IMR-90 (cell line): Measurements from ENCODE around the gene HPRT1. TPM values are rescaled to one million over a fixed set of nuclear protein-coding genes. Genes with fewer than 3 reads are reported as not detected.

Experiments
- ATAC-seq: fragments of 200-7000 bp; cut with Tn5 transposase; 2 replicates; pipeline ENCODE4 v1.9.1; 2020; ENCODE audit warnings: low read depth, mild to moderate bottlenecking, moderate library complexity
- BruUV-seq: library from RNA; stranded (reverse); fragments of 400-500 nt; replicated peaks from 2 replicates; lab custom pipeline; 2021; lab: Mats Ljungman, UMichigan
- CTCF ChIA-PET: fragments of 300-600 bp; formaldehyde crosslinking; extraction: SDS; loops from one replicate; lab custom pipeline; 2021; ENCODE audit warnings: antibody characterized with exemption; lab: Yijun Ruan, JAX
- POLR2A ChIA-PET: fragments of 300-600 bp; sonication (Branson Sonifier 250); formaldehyde crosslinking; loops from one replicate; lab custom pipeline; 2022; ENCODE audit warnings: antibody characterized with exemption; ENCODE audit not compliant: unreplicated experiment; lab: Charles Lee
- DNase-seq: peaks from one replicate; pipeline ENCODE4 v3.0.0; 2013
- H2AFZ ChIP-seq: replicated peaks from 2 replicates; pipeline ENCODE3; 2013; ENCODE audit warnings: low read length, mild to moderate bottlenecking; ENCODE audit not compliant: poor library complexity
- H2AK5ac ChIP-seq: 2 replicates; pipeline ENCODE4 v1.6.1; 2013; ENCODE audit warnings: low read depth, low read length, inconsistent platforms
- H2AK9ac ChIP-seq: replicated peaks from 2 replicates; pipeline ENCODE3; 2013; ENCODE audit warnings: mild to moderate bottlenecking, low read depth, low read length, moderate library complexity; ENCODE audit not compliant: poor library complexity
- H2BK120ac ChIP-seq: 2 replicates; pipeline ENCODE4 v1.6.1; 2013; ENCODE audit warnings: low read depth, low read length, inconsistent platforms
- H2BK15ac ChIP-seq: 3 replicates; pipeline ENCODE4 v1.6.1; 2013; ENCODE audit warnings: low read depth, low read length, inconsistent platforms
- H2BK20ac ChIP-seq: 2 replicates; pipeline ENCODE4 v1.6.1; 2013; ENCODE audit warnings: low read depth, mild to moderate bottlenecking, inconsistent platforms, low read length, moderate library complexity
- H2BK5ac ChIP-seq: 2 replicates; pipeline ENCODE4 v1.6.1; 2013; ENCODE audit warnings: mild to moderate bottlenecking, low read depth, low read length, inconsistent platforms; ENCODE audit not compliant: poor library complexity, severe bottlenecking
- H3K14ac ChIP-seq: replicated peaks from 2 replicates; pipeline ENCODE4 v1.6.1; 2013; ENCODE audit warnings: low read depth, low read length, inconsistent platforms
- H3K18ac ChIP-seq: 2 replicates; pipeline ENCODE4 v1.6.1; 2013; ENCODE audit warnings: low read depth, low read length, control low read depth
- H3K23ac ChIP-seq: 2 replicates; pipeline ENCODE4 v1.6.1; 2013; ENCODE audit warnings: low read depth, low read length, inconsistent platforms
- H3K27ac ChIP-seq: 2 replicates; pipeline ENCODE4 v1.5.1; 2013; ENCODE audit warnings: mild to moderate bottlenecking, control low read depth, low read length; ENCODE audit not compliant: insufficient read depth
- H3K27me3 ChIP-seq: 2 replicates; pipeline ENCODE4 v1.6.1; 2013; ENCODE audit warnings: low read length; ENCODE audit not compliant: control insufficient read depth, insufficient read depth
- H3K36me3 ChIP-seq: 2 replicates; pipeline ENCODE4 v1.6.1; 2013; ENCODE audit warnings: low read length, mixed read lengths; ENCODE audit not compliant: control insufficient read depth, insufficient read depth
- H3K4ac ChIP-seq: 2 replicates; pipeline ENCODE4 v1.6.1; 2013; ENCODE audit warnings: low read depth, low read length, inconsistent platforms
- H3K4me1 ChIP-seq: 2 replicates; pipeline ENCODE4 v1.6.1; 2013; ENCODE audit warnings: low read length, mixed read lengths; ENCODE audit not compliant: control insufficient read depth, insufficient read depth
- H3K4me2 ChIP-seq: 2 replicates; pipeline ENCODE4 v1.6.1; 2013; ENCODE audit warnings: low read depth, mild to moderate bottlenecking, control low read depth, low read length, moderate library complexity
- H3K4me3 ChIP-seq: 2 replicates; pipeline ENCODE4 v1.5.1; 2013; ENCODE audit warnings: low read depth, mild to moderate bottlenecking, control low read depth, low read length, moderate library complexity; ENCODE audit not compliant: insufficient read depth
- H3K56ac ChIP-seq: 2 replicates; pipeline ENCODE4 v1.6.1; 2013; ENCODE audit warnings: low read length, inconsistent platforms; ENCODE audit not compliant: insufficient read depth; ENCODE audit errors: extremely low read depth
- H3K79me1 ChIP-seq, 2 experiments: 2 replicates each; pipeline ENCODE4 v1.6.1; 2013; ENCODE audit warnings: low read length in 2 of 2, inconsistent platforms in 1 of 2, low read depth in 1 of 2
- H3K9ac ChIP-seq: 2 replicates; pipeline ENCODE4 v1.6.1; 2013; ENCODE audit warnings: low read depth, low read length, control low read depth
- H3K9me1 ChIP-seq: 2 replicates; pipeline ENCODE4 v1.6.1; 2013; ENCODE audit warnings: low read length, inconsistent platforms; ENCODE audit not compliant: insufficient read depth
- H3K9me3 ChIP-seq: 2 replicates; pipeline ENCODE4 v1.6.1; 2013; ENCODE audit warnings: low read length; ENCODE audit not compliant: control insufficient read depth, insufficient read depth
- H4K20me1 ChIP-seq: 2 replicates; pipeline ENCODE4 v1.6.1; 2013; ENCODE audit warnings: low read length, inconsistent platforms; ENCODE audit not compliant: insufficient read depth
- H4K5ac ChIP-seq: 2 replicates; pipeline ENCODE4 v1.6.1; 2013; ENCODE audit warnings: mild to moderate bottlenecking, low read depth, low read length, control low read depth
- H4K8ac ChIP-seq, 2 experiments: 2 replicates each; pipeline ENCODE4 v1.6.1; 2013; ENCODE audit warnings: low read depth in 2 of 2, low read length in 2 of 2, control low read depth in 1 of 2, inconsistent platforms in 1 of 2
- H4K91ac ChIP-seq: 2 replicates; pipeline ENCODE4 v1.6.1; 2013; ENCODE audit warnings: low read depth, low read length, inconsistent platforms; ENCODE audit not compliant: insufficient read depth
- BHLHE40 ChIP-seq: fragments of 150-350 bp; IDR thresholded peaks from 2 replicates; pipeline ENCODE4 v1.6.1; 2016; ENCODE audit warnings: mild to moderate bottlenecking, low read depth, low read length
- CEBPB ChIP-seq: IDR thresholded peaks from 2 replicates; pipeline ENCODE4 v1.6.1; 2012; ENCODE audit warnings: low read depth, low read length, improper control_type of control experiment
- CHD1 ChIP-seq: IDR thresholded peaks from 2 replicates; pipeline ENCODE4 v1.6.1; 2012; ENCODE audit warnings: low read depth, low read length, improper control_type of control experiment
- ELK1 ChIP-seq: fragments of 150-350 bp; IDR thresholded peaks from 2 replicates; pipeline ENCODE4 v1.6.1; 2016; ENCODE audit warnings: low read depth, mild to moderate bottlenecking, low read length, moderate library complexity, borderline replicate concordance
- FOS ChIP-seq: fragments of 150-350 bp; IDR thresholded peaks from 2 replicates; pipeline ENCODE4 v1.6.1; 2016; ENCODE audit warnings: low read depth, low read length
- MAFK ChIP-seq: IDR thresholded peaks from 2 replicates; pipeline ENCODE4 v1.6.1; 2012; ENCODE audit warnings: low read depth, low read length, improper control_type of control experiment
- MAZ ChIP-seq: IDR thresholded peaks from 2 replicates; pipeline ENCODE4 v1.6.1; 2012; ENCODE audit warnings: low read depth, mild to moderate bottlenecking, low read length, improper control_type of control experiment, moderate library complexity, borderline replicate concordance
- MXI1 ChIP-seq: IDR thresholded peaks from 2 replicates; pipeline ENCODE4 v1.6.1; 2012; ENCODE audit warnings: low read depth, mild to moderate bottlenecking, low read length, moderate library complexity, borderline replicate concordance
- NFE2L2 ChIP-seq: fragments of 150-350 bp; IDR thresholded peaks from 2 replicates; pipeline ENCODE4 v1.6.1; 2016; ENCODE audit warnings: low read depth, mild to moderate bottlenecking, low read length
- POLR2A ChIP-seq: IDR thresholded peaks from 2 replicates; pipeline ENCODE4 v1.6.1; 2012; ENCODE audit warnings: mild to moderate bottlenecking, low read depth, low read length
- RAD21 ChIP-seq: IDR thresholded peaks from 2 replicates; pipeline ENCODE4 v1.6.1; 2012; ENCODE audit warnings: low read length, improper control_type of control experiment
- RCOR1 ChIP-seq: IDR thresholded peaks from 2 replicates; pipeline ENCODE4 v1.6.1; 2012; ENCODE audit warnings: mild to moderate bottlenecking, low read length, improper control_type of control experiment; ENCODE audit not compliant: insufficient replicate concordance
- RFX5 ChIP-seq: IDR thresholded peaks from 2 replicates; pipeline ENCODE4 v1.8.0; 2012; ENCODE audit warnings: low read depth, mild to moderate bottlenecking, low read length, moderate library complexity
- SMC3 ChIP-seq: fragments of 150-350 bp; IDR thresholded peaks from 2 replicates; pipeline ENCODE4 v1.6.1; 2016; ENCODE audit warnings: low read depth, mild to moderate bottlenecking, antibody characterized with exemption, low read length, moderate library complexity
- WGBS, 2 experiments: methylation state at CpG; one replicate each; pipeline versions ENCODE4 v1.1.5 to v1.1.7; 2013; ENCODE audit warnings: missing lambda C conversion rate in 2 of 2; ENCODE audit not compliant: insufficient read length in 1 of 2; ENCODE audit errors: extremely low coverage in 2 of 2; 5-methylcytosine and 5-hydroxymethylcytosine counted together
- dilution Hi-C: fragments of 300-500 bp; cut with HindIII; formaldehyde crosslinking; loops from one replicate; pipeline ENCODE4 v1.14.3; 2018; ENCODE audit warnings: low sequenced_read_pairs; ENCODE audit not compliant: unreplicated experiment
- in situ Hi-C: fragments of 300-500 bp; cut with MboI; formaldehyde crosslinking; loops from 3 replicates; pipeline ENCODE4 v1.14.3; 2019; ENCODE audit warnings: low sequenced_read_pairs, inconsistent platforms, mixed read lengths
- intact Hi-C: fragments of 100-400 bp; cut with micrococcal nuclease; formaldehyde crosslinking; loops from 2 replicates; pipeline ENCODE4 v1.10.0; 2022
- polyA plus RNA-seq, 3 experiments: library from polyadenylated mRNA; depleted of rRNA; stranded (reverse); fragments of >200 nt; gene quantifications; 2 replicates each; pipeline ENCODE4 v1.2.3, GENCODE V29; 2012; ENCODE audit warnings: low replicate concordance in 1 of 3
- total RNA-seq: library from RNA; depleted of rRNA; stranded (reverse); fragments of >200 nt; gene quantifications from 2 replicates; pipeline ENCODE4 v1.2.3, GENCODE V29; 2012
- TF ChIP-seq, protein P1 (sequence below): fragments of 150-350 bp; IDR thresholded peaks from 2 replicates; pipeline ENCODE4 v1.6.1; 2017; ENCODE audit warnings: mild to moderate bottlenecking, antibody characterized with exemption, low read length, low read depth
- TF ChIP-seq, protein P2 (sequence below): conservative IDR thresholded peaks from 2 replicates; pipeline ENCODE4 v1.5.1; 2012; ENCODE audit warnings: mild to moderate bottlenecking, low read depth, low read length, improper control_type of control experiment

HPRT1 gene
- total and polyA plus RNA-seq, 2 of the 4 experiments (the other 2 are of a cell fraction), result 7.0 to 30.3 TPM

DNA sequence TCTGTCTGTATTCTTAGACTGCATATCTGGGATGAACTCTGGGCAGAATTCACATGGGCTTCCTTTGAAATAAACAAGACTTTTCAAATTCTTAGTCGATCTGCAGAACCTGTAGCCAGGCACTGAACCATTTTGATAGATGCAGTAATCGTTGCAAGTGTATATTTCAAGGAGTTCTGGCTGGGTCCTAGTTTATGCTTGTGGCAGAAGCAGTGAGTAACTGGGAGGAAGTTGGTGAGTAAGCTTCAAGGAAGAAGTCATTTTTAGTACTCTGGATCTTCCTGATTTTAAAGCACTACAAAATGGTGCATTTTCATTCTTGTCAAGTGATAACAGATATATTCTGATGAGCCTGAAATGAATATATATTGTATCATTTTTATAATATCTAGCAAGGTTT lies 9.5 kb downstream of the HPRT1 start:
- no CpG with 5 or more reads among the region's 2 CpGs for WGBS, 2 experiments
- Histone ChIP-seq H2AK5ac (no peak overlapping the region), H4K91ac (no peak overlapping the region), H2BK20ac (no peak overlapping the region), H4K8ac (no peak overlapping the region), H3K9ac (no peak overlapping the region), H3K27ac (no peak overlapping the region), H2BK5ac (no peak overlapping the region), H3K79me1 (peaks cover 7 to 10% of the 10 kb centered on the region in 2 experiments; a peak in 3 of 4 replicates), H3K9me3 (no peaks in the 10 kb centered on the region), H2AFZ (no peak overlapping the region), H3K27me3 (no peaks in the 10 kb centered on the region), H2BK15ac (no peak overlapping the region), H3K4me2 (no peak overlapping the region), H3K18ac (no peak overlapping the region), H3K23ac (no peak overlapping the region), H3K4me1 (peaks cover 2% of the 10 kb centered on the region; the same call in 1 of the 2 replicates), H3K14ac (no peak overlapping the region), H2AK9ac (no peak overlapping the region), H4K5ac (no peak overlapping the region), H3K36me3 (no peaks in the 10 kb centered on the region), H3K4me3 (no peak overlapping the region), H4K20me1 (no peaks in the 10 kb centered on the region), H3K9me1 (no peaks in the 10 kb centered on the region), H3K56ac (no peak overlapping the region), H2BK120ac (no peak overlapping the region), H3K4ac (no peak overlapping the region)
- intact Hi-C loops (no loop called here), in situ Hi-C loops (loop anchor here (25.0 kb wide), 1 partner anchor 543 kb away; the partner anchor contains the start of gene RTL8B), dilution Hi-C loops (no loop called here)
- peak; percentile 80 for ATAC-seq
- no TSS peak for BruUV-seq
- peak; percentile 71 for DNase-seq
- no peak for TF ChIP-seq ELK1
- TF ChIP-seq MAFK, result no peak
- TF ChIP-seq CEBPB, result no peak
- no peak for TF ChIP-seq FOS
- TF ChIP-seq SMC3, result no peak
- TF ChIP-seq RFX5, result no peak
- TF ChIP-seq NFE2L2, result no peak
- no peak for TF ChIP-seq MXI1
- TF ChIP-seq BHLHE40, result no peak
- no peak for TF ChIP-seq POLR2A
- TF ChIP-seq RCOR1, result no peak
- TF ChIP-seq, protein P1, sequence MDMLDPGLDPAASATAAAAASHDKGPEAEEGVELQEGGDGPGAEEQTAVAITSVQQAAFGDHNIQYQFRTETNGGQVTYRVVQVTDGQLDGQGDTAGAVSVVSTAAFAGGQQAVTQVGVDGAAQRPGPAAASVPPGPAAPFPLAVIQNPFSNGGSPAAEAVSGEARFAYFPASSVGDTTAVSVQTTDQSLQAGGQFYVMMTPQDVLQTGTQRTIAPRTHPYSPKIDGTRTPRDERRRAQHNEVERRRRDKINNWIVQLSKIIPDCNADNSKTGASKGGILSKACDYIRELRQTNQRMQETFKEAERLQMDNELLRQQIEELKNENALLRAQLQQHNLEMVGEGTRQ, result no peak
- TF ChIP-seq MAZ, result no peak
- TF ChIP-seq RAD21, result no peak
- TF ChIP-seq CHD1, result no peak
- TF ChIP-seq, protein P2, sequence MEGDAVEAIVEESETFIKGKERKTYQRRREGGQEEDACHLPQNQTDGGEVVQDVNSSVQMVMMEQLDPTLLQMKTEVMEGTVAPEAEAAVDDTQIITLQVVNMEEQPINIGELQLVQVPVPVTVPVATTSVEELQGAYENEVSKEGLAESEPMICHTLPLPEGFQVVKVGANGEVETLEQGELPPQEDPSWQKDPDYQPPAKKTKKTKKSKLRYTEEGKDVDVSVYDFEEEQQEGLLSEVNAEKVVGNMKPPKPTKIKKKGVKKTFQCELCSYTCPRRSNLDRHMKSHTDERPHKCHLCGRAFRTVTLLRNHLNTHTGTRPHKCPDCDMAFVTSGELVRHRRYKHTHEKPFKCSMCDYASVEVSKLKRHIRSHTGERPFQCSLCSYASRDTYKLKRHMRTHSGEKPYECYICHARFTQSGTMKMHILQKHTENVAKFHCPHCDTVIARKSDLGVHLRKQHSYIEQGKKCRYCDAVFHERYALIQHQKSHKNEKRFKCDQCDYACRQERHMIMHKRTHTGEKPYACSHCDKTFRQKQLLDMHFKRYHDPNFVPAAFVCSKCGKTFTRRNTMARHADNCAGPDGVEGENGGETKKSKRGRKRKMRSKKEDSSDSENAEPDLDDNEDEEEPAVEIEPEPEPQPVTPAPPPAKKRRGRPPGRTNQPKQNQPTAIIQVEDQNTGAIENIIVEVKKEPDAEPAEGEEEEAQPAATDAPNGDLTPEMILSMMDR, result no peak
- ChIA-PET CTCF (interaction anchor here (0.7 kb wide), 1 partner anchor 34 kb away, joined by 3 read pairs; no protein-coding TSS in a partner anchor), POLR2A (no interaction called here)
